ENCODE data around the gene TPD52L2.
"Not testable (repeated sequence)": the region's sequence is repeated elsewhere in the genome, so short reads cannot be mapped to it uniquely, and the experiment has no call there.

Gene TPD52L2

DNA sequence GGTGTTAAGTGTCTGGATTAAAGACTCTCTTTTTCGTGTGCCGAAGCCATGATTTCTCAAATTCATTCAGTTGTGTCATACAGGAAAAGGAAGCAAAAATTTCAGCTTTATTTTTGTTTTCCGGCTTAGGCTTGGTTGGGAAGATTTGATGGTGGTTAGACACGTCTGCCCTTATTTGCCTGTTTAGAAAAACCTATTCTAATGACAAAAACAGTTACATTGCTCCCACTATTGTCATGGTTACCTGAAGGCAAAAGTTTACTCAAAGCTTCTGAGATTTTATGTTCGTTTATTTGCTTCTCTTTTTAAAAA, 30.8 kb downstream of the TPD52L2 start:
- no peak for DNase-seq (ENCODE audit: low read depth)

DNA sequence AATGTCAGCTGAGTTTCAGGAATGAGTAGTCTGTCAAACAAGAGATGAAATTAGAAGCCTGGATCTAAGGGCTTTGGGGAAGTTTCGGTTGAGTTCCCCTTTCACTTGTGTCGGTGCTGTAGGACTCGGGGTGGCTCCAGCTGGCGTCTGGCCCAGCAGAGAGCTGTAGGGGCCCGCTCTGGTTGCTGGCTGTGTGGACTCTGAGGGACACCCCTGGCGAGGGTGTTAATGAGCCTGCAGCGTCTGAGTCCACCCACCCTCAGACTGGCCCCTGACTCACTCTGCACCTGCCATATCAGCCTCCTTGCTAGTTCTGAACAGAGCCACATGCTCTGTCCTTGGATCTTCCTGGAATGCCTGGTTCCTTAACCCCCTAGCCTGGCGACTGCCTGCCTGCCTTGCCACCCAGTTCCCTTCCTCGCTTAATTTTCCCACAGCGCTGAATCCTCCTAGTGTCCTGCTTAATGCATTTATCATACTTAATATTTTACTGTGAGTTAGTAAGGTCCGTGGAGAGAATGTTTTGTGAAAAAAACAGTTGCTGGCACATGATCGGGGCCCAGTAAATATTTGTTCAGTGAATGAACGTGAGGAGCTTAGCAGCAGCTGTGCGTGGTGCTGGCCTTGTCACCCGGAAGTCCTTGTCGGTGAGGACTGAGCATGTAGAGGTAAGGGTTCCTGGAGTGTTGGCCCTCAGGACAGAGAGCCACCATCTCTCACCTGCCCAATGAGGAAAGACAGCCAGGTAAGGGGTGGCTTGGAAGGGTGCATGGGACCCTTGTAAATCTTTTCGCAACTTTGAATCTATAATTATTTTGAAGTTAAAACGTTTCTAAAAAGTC, 31.4 kb downstream of the TPD52L2 start:
- no peak for DNase-seq (ENCODE audit: low read depth)

DNA sequence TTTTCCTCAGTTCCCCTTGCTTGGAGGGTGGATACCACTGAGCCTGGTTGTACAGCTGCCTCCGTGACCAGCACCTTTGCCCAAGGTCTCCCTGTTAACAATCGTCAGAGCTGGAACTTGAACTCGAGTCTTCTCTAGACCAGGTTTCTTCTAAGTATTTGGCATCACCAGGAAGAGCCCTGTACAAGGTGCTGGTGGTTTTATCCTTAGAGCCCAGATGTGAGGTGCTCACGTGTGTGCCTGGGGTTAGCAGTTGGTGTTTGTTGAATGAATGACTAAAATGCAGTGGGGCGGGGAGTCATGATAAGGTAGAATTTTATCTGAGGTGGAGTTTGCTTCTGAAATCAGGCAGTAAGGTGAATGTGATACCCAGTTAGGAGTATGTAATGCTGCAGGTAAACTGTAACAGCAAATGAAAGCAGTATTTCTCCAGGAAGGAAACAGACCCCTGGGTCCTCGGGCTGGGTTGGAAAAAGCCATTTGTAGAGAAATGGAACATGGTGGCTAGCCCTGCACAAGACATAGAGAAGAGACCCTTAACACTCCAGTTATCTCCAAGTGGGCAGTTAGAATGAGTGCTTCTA, 33.0 kb downstream of the TPD52L2 start:
- no peak for DNase-seq (ENCODE audit: low read depth)

DNA sequence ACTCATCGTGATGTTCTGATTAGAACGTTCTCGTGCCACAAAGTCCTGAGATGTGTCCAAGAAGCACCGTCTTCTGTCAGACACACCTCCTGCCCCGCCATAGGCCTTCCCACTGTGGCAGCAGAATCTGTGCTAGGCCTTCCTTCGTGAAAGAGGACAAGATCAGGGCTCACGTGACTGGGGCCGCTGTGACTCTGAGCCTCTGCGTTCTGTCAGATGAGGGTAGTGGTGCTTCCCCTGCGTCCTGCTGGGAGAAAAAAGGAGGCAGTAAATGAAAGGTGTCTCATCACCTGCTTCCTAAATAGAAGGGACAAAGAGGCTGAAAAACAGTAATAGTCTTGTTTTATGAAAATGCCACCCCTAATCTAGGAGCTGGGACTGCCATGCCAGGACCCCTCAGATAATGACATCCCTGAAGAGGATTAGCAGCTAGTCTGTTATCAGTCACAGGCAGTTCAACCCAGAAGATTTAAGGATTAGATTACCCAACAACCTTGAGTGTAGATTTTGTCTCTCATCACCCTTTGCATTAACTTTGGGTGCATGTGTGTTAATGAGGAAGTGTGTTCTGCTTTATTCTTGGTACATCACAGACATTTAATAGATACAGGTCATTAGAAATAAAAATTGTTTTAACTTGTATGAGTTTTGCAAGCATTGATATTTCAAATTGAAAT, 34.0 kb downstream of the TPD52L2 start:
- no peak for DNase-seq (ENCODE audit: low read depth)

DNA sequence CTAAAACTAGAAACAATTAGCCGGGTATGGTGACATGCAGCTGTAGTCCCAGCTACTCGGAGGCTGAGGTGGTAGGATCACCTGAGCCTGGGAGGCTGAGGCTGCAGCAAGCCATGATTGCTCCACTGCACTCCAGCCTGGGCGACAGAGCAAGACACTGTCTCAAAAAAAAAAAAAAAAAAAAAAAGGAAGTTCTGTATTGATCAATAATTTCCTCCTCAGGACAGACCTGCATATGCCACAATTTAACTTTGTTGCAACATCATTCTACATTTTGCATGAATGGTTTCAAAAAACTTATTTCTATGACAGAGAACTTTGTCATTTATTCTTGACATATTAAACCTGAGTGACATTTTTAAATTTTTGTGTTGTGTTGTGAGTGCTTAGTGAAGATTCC, 35.3 kb downstream of the TPD52L2 start:
- no peak for DNase-seq (ENCODE audit: low read depth)

DNA sequence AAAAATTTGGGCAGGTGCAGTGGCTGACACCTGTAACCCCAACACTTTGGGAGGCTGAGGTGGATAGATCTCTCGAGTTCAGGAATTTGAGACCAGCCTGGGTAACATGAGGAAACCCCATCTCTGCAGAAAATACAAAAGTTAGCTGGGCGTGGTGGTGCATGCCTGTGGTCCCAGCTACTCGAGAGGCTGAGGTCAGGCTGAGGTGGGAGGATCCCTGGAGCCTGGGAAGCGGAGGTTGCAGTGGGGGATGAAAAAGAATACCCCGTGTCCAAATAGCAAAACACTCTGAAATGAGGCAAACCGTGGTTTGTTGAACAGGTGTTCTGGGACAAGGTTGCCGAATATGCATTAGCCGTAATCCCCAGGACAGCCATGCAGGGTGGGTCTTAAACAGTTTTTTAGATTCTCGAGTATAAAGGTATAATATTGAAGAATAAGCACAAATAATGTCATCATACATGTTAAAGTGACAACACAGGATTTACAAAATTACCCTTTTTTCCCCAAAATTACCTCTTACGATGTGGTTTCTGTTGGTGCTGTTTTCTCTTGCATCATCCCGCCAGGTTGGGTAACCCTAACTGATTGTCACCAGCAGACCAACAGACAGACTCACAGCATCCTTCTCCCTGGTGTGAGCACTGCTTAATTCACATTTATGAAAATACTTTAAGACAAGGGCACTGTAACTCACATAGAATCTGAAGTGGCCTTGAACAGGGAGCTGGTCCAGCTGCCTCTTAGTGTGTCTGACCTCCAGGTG, 38.9 kb downstream of the TPD52L2 start:
- no peak for DNase-seq (ENCODE audit: low read depth)

DNA sequence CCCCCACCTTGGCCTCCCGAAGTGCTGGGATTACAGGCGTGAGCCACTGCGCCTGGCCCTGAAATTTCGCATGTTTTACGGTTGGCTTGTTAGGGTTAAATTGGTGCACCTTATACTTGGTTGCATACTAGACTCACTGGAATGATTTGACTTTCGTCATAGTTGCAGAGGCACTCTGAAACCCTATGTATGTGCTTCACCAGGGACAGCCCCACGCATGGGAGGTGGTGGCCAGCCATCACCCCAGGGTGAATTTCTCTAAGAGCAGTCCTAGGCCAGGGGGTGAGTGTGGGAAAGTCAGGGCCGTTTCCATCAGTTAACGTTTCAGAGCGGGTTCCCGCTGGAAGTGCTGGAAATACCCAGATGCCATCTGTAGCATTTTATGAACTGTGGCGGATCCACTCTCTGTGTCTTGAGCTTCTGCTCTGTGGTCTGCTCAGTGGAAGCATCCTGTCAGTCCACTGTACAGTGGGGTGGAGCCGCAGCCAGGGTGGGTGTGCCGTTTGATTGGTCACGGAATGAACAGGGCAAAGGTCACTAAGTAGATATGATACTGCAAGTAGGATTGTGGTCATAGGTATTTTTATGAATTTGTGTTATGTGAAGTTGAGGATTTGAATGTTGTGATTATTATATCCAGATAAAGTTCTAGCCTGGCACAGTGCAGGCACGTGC, 43.1 kb downstream of the TPD52L2 start:
- DNase-seq (ENCODE audit: low read depth): no peak

DNA sequence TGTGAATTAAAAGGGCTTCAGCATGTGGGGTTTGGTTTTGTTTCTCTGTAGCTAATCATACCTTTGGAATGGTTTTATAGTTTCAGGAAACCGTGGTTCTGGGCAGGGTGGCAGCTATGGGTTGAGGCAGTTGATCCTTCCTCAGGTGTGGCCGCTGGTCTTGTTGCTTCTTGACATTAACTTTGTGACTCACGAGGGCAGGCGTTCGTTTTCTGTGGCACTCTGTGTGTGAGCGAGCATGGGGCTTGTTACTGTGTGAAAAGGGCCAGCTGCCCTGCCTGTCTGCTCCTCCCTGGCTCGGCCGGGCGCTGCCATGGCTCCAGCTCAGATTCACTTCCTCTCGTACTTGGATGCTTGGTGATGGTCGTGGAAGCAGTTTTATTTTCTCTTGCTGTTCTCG, 46.1 kb downstream of the TPD52L2 start:
- DNase-seq (ENCODE audit: low read depth): no peak

DNA sequence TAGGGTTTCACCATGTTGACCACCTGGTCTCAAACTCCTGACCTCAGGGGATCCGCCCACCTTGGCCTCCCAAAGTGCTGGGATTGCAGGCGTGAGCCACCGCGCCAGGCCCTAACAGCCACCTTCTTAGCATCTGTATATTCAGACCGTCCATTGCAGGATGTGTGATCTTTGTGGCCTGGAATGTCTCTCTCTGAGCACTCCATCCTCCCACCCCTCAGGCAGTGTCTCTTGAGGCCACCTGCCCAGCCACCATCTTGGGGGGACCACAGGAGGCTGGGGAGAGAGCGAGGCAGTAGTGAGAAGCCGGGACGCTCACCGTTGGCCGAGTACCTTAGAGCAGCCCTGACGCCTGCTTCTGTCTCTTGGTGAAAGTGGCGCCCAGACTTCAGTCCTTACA, 48.7 kb downstream of the TPD52L2 start:
- no peak for DNase-seq (ENCODE audit: low read depth)

DNA sequence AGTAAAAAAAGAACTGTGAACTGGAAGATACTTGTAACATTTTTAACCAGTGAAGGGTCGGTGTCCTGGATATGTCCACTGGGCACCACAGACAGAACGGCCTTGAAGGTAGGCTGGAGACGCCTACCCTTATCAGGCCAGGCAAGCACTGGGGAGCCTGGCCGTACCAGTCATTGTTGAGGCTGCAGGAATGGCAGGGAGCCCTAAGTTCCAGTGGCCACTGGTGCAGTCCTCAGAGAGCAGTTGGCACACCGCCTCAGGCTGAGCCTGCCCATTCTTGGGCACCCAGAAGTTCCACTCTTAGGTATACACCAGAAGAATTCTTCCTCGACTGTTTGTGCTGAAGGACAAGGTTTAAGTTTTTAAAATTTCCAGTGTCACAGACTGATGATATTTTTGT, 50.4 kb downstream of the TPD52L2 start:
- DNase-seq (ENCODE audit: low read depth): no peak

DNA sequence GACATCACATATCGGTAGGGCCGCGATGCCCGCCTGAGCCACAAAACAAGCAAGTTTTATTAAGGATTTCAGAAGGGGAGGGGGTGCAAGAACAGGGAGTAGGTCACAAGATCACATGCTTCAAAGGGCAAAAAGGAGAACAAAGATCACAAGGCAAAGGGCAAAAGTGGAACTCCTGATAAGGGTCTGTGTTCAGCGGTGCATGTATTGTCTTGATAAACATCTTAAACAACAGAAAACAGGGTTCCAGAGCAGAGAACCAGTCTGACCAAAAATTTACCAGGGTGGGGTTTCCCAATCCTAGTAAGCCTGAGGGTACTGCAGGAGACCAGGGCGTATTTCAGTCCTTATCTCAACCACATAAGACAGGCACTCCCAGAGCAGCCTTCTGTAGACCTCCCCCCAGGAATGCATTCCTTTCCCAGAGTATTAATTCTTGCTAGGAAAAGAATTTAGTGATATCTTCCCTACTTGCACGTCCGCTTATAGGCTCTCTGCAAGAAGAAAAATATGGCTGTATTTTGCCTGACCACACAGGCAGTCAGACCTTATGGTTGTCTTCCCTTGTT, 51.4 kb downstream of the TPD52L2 start:
- DNase-seq (ENCODE audit: low read depth): not testable (repeated sequence)

DNA sequence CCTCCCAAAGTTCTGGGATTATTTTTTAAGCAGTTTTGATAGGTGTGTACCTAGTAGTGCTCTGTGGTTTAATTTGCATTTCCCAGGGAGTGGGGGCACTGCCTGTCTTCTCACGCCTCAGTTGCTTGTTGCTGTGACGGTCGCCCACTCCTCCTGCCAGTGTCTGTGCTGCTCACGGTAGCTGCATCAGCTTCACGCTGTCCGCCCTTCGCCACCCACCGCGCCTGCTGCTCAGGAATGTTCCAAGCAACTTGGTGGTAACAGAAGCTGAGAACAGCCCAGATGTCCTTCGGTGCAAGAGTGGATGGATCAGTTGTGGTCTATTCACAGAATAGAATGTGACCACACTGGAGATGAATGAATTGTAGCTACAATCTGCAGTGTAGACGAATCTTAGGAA, 52.7 kb downstream of the TPD52L2 start:
- no peak for DNase-seq (ENCODE audit: low read depth)

DNA sequence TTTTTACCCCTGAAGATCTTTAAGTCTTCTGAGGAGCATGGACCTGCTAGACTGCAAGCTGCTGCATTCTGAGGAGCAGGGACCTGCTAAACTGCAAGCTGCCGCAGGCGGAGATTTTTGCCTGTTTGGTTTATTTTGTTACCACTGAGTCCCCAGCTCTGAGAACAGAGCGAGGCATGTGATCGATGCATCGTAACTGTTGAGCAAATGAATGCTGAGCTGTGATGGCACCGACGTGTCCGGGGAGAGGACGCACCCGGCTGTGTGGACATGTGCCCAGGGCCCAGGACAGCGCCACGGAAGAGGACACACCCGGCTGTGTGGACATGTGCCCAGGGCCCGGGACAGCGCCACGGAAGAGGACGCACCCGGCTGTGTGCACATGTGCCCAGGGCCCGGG, 54.1 kb downstream of the TPD52L2 start:
- no peak for DNase-seq (ENCODE audit: low read depth)

DNA sequence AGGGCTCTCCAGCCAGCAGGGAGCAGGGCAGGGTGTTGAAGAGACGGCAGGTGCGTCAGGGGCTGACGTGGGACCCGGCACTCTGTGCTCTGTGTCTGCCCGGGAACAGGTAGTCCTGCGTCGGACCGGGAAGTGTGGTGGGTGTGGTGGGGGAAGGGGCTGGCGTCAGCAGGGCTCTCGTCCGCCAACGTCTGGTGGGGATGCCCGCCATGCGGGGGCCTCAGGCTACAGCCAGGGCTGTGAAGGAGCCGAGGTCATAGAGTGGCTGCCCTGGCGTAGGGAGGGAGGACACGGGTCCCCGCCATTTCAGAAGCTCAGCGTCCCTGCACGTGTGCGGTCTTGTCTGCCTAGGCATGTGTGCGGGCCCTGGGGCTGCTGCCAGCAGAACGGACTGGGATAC, 55.2 kb downstream of the TPD52L2 start:
- DNase-seq (ENCODE audit: low read depth): no peak

DNA sequence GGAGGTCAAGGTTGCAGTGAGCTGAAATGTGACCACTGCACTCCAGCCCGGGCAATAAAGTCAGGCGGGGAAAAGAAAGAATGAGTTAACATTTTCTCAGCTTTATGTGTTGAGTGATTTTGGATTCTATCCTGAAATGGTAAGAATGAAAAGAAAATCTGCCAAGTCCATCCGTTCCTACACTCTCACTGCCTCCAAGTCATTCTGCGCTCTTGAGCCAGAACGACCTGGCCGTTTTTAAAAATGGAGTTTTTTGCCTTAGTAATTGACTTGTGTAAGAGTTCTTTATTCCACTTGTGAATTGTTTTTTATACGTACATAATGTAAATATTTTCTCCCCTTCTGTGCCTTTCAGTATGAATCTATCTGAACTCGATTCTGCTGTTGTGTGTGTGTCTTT, 58.6 kb downstream of the TPD52L2 start:
- no peak for DNase-seq (ENCODE audit: low read depth)

DNA sequence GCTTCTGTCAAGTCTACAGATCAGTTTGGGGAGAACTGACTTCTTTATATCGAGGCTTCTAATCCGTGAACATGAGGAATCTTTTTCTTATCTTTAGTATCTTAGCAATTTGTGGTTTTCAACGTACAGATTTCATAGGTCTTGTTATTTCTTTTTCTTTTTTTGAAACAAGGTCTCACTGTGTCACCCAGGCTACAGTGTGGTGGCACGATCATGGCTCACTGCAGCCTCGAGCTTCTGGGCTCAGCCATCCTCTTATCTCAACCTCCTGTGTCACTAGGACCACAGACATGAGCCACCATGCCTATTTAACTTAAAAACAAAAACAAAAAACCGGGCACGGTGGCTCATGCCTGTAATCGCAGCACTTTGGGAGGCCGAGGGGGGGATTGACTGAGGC, 59.2 kb downstream of the TPD52L2 start:
- DNase-seq (ENCODE audit: low read depth): no peak

DNA sequence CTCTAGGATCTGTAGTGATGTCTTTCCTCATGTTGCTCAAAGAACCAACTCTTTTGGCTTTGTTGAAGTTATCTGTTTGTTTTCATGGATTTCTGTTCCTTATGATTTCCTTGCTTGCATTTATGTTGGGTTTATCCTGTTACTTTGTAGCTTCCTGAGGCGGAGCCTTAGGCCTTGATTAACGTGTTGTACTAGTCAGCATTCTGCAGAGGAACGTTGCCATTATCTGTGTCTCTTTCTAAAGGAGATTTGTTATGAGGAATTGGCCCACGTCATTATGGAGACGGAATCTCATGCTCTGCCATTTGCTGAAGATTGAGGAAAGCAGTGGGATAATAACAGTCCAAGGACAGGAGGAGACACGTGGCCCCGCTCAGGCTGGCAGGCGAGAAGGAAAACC, 61.2 kb downstream of the TPD52L2 start:
- no peak for DNase-seq (ENCODE audit: low read depth)

DNA sequence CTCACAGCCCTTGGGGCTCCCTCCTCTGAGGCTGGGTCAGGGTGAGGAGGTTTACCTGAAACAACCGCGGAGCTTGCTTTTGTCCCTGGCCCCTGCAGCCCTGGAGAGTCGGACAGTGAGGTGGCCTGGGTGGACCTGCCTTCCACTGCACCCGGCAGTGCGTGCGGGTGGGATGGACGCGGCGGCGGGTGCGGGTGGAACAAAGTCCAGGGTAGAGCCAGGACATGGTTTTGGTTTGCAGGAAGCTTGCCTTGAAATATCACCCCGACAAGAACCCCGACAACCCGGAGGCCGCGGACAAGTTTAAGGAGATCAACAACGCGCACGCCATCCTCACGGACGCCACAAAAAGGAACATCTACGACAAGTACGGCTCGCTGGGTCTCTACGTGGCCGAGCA, 64.0 kb downstream of the TPD52L2 start:
- DNase-seq (ENCODE audit: low read depth): no peak

DNA sequence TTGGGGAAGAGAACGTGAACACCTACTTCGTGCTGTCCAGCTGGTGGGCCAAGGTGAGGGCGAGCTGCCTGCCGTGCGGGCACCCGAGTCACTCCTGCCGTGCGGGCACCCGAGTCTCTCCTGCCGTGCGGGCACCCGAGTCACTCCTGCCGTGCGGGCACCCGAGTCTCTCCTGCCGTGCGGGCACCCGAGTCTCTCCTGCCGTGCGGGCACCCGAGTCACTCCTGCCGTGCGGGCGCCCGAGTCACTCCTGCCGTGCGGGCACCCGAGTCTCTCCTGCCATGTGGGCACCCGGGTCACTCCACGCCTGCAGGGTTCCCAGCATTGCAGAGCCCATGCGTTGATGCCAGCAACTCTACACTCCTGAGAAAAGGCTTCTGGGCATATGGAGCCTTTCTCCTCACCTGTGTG, 64.4 kb downstream of the TPD52L2 start:
- DNase-seq (ENCODE audit: low read depth): not testable (repeated sequence)

DNA sequence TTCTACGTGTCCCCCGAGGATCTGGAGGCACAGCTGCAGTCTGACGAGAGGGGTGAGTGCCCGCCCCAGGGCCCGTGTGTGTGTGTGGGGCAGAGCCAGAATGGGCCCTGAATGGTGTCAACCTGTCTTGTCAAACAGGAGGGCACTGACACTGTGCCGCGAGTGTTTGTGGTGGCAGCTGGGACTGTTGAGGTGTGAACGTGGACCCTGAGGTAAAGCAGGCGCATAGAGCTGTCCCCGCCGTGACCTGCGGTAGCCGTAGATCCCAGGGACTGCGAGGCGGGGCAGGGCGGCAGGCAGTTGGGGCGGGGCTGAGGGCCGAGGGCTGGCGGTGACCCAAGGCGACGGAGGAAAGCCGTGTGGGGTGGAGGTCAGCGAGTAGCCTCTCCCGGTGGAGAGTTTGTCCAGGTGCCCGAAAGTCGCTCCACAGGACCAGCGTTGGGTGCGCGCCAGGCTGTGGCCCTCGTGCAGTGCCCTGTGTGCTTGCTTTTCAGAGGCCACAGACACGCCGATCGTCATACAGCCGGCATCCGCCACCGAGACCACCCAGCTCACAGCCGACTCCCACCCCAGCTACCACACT, 66.0 kb downstream of the TPD52L2 start:
- no peak for DNase-seq (ENCODE audit: low read depth)

DNA sequence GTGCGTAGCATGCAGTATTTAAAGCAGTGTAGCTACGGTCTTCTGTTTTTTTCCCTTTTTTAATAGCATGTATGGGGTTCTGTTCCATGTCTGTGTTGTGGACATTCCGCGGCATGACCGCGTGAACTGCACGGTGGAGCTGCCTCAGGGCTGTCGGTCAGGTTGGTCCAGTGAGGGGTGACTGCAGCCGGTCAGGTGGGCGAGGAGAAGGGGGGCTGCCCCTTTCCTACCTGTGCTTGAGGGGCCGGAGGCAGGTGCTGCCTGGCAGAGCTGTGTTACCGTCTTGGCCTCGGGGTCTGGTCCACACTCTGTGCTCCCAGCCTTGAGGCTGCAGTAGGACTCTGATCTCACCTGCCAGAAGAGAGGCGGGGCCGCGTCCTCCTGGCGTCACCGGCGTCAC, 66.7 kb downstream of the TPD52L2 start:
- no peak for DNase-seq (ENCODE audit: low read depth)
